Stimulated activated naive CD8-positive, alpha-beta T cell treated with anti-CD3 and anti-CD28 coated beads, Interleukin-15, Interleukin-2, amounts not matched to agents 100 U/mL and 50 U/mL, for 24 hours (primary cell): ENCODE results near the gene STAT5A.

Experiments
- ATAC-seq: fragments of 150-1000 bp; cut with Tn5 transposase; one replicate; pipeline ENCODE4 v1.10.0; 2021
- DNase-seq: peaks from one replicate; pipeline ENCODE4 v3.0.0; 2021

The STAT5A gene

GRCh38 chr17:42268236-42268635 is 20.1 kb upstream of the STAT5A start:
- ATAC-seq (no peak), DNase-seq (no peak)

GRCh38 chr17:42270170-42270535 is 18.1 kb upstream of the STAT5A start:
- DNase-seq (no peak), ATAC-seq (no peak)

GRCh38 chr17:42270596-42270995 is 17.7 kb upstream of the STAT5A start:
- ATAC-seq (no peak), DNase-seq (no peak)

- peak; percentile 15 for ATAC-seq
- DNase-seq = no peak
Observed at GRCh38 chr17:42271006-42271778, 17.1 kb upstream of the STAT5A start.

DNA sequence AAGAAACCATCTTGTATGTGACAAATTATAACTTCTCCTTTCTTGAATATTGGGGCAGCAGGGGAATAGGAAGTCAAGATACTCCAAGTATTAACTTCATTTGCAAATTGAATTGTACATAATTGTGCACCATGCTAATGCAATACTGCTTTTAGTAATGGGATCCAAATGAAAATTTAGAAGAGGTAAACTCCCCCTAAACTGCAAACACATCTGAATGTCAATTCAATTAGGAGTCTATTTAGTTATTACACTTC is 16.6 kb upstream of the STAT5A start:
- DNase-seq = no peak
- no peak for ATAC-seq

DNA sequence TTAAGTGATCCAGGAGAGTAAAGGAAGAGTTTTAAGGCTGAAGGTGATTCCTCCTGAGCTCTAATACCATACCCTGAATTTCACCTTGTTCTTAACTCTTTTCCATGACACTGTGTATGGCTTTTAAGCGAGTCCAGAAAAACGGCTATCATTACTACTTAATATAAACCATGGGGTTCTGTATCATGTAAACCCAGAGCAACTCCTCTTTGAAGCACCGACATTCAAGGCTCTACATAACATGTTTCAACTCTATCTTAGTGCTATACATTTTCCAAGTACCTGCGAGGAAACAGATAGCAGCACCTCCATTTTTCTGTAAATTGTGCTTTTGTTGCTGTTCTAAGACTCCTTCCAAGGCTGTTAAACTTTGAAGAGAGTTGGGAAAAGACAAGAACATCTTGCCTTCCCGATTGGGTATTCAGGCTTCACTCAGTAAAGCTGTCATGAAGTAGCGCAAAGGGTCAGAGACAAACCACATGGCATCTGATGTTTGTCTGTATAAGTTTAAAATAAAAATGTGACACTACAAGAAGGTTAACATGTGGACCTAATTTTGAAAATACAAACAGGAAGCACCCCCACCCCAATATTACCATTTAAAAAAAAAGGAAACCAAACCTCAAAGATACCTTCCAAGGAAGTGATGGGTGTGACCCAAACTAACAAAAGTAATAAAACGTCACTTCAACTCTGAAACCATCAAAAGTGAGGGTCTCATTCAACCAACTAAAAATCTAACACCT is 16.0 kb upstream of the STAT5A start:
- ATAC-seq (no peak), DNase-seq (no peak)

DNA sequence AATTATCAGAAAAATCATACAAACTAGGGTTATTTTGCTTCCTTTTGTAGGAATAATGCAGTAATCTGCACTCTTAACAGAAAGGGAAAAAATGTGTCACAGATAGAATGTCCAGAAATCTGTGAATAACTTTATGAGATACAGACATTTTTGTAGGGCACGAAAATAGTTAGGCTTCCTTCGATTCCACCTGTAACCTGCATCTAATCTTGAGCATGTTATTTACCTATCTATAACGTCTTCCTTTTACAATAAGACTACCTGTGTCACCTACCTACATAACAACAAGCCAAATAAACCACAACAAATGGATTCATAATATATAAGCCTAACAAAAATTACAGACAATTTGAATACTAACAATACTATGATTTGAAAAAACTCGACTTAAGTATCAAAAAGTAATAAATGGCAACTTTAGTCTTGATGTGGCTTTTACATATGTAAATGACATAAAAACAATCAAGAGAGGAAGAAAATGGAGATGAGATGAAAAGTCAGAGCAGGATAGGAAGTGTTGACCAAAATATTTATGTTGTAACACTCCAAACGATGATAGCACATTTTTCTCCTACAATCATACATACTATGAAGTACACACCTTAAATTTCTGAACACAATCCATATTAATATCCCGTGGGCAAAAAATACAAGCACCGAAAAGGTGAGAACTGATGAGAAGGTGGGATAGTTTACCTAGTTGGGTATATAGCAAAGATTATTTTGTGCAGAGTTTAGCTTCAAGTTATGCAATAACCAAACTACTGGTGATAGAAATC is 14.6 kb upstream of the STAT5A start:
- DNase-seq (no peak), ATAC-seq (no peak)

GRCh38 chr17:42274253-42274542 is 14.1 kb upstream of the STAT5A start:
- DNase-seq (no peak), ATAC-seq (no peak)

DNA sequence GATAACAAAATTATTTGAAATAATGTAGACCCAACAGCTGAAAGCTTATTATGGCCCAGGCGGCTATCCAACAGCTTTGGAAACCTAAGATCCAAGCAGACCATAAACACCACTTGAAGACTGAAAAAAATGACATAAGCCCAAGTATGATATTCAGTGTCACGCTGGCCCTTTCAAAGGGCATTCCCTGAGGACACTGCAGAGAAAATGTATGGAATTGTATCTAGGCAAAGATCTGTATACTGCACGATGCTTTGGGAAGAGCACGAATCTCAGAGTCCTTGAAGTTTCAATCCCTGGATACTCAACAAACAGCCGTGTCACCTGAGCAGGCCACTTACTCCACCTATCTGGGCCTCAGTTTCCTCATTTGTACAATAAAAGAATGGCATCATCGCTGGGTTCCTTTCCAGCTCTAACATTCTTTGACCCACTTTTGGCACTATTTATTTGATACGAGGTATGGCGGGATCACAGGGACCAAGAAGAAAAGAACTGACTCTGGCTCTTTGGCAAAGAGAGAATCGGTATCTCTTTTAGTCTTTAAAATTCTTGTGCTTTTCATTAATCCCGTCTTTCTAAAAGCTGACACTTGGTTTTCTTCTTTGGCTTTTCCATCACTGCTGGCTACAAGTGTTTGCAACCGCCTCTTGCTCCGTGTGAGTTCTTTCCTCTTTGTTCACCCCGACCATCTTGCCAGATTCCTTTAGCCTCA is 13.3 kb upstream of the STAT5A start:
- ATAC-seq = no peak
- no peak for DNase-seq

DNA sequence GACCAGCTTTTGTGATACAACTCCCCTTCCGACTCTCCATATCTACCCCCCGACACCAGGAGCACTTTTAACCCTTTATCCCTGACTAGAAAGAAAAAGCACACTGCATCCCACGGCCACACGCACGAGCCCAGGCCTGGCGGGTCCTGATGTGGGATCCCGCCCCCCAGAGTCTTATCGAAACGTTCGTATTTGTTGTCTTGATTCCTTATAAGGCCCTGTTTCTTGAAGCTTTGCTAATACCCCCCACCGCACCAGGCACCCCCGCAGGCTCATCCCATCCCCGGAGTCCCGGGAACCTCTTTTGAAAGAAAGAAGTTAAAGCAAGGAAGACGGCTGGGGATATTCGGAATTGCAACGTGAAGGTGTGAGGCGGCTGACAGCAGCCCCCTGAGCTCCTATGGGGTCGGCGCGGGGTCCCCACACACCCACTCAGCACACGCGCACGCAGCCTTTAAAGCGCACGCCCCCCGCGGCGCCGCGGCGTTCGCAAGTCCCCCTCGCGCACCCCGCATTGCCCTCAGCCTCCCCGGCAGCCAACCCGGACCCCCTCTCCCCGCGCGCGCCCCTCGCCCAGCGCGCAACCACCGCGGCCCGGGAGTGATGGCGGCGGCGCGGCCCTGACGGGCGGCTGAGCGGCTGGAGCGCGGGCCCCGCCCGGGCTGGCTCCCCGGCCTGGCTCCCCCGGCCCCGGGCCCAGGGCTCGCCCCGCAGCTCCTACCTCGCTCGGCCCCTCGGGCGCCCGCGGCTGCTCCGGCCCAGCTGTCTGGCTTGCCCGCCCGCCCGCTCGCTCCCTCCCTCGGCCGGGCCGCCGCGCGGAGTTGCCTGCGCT is 12.6 kb upstream of the STAT5A start:
- peak; percentile 45 for ATAC-seq

GRCh38 chr17:42276359-42276608 is 12.0 kb upstream of the STAT5A start, which contains the start of gene STAT5B:
TSS of gene STAT5B (minus strand) at chr17:42276391. CDS start at chr17:42232127, 44,264 bp downstream.
- ATAC-seq (peak; percentile 66), DNase-seq (peak; percentile 76)

More for the DNA sequence above, 12.6 kb upstream of the STAT5A start:
- peak; percentile 48 for DNase-seq

GRCh38 chr17:42276609-42277341 is 11.5 kb upstream of the STAT5A start:
- ATAC-seq = peak; percentile 24
- DNase-seq = peak; percentile 41

- ATAC-seq (no peak), DNase-seq (no peak)
Observed at GRCh38 chr17:42277342-42277712, 11.0 kb upstream of the STAT5A start.

- DNase-seq = peak; percentile 2
- no peak for ATAC-seq
Observed at GRCh38 chr17:42279776-42280630, 8.3 kb upstream of the STAT5A start.

GRCh38 chr17:42281571-42282096 is 6.7 kb upstream of the STAT5A start:
- ATAC-seq = no peak

GRCh38 chr17:42282478-42283080 is 5.7 kb upstream of the STAT5A start:
- peak; percentile 1 for DNase-seq
- ATAC-seq = no peak

More at GRCh38 chr17:42281571-42282096, 6.7 kb upstream of the STAT5A start:
- DNase-seq = peak; percentile 2

DNA sequence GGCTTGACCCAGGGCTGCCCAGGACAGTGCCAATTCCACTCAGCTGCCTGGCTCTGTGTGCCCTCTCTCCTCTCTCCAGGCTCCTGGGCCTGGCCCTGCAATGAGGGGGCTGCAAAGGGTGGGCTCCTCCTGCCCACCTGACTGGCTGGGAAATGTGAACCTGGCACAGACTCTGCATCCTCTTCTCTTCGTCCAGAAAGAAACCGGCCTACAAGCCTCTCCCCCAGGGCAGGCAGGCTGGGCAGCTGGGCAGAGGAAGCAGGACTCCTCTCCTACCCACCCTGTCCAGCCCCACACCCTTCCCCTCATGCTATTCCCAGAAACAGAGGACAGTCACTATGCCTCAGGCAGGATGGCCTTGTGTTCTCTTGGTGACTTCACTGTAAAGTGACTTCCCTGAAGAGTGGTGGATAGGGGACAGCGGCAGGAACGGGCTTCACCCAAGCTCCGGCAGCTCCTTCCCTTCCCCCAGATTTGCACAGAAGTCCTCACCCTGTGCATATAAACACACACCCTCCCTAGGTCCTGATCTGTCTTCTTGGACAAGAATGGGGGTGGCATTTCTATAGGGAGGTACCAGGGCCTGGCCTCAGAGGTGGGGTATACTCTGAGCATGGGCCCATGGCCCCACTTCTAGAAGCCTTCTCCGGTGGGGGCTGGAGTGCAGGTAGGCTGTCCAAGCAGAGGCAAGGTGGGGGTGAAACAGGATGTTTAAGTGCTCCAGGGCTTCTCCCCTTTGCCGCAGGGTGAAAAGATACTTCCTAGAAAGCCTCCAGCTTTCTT is 4.9 kb upstream of the STAT5A start:
- ATAC-seq = no peak
- no peak for DNase-seq

DNA sequence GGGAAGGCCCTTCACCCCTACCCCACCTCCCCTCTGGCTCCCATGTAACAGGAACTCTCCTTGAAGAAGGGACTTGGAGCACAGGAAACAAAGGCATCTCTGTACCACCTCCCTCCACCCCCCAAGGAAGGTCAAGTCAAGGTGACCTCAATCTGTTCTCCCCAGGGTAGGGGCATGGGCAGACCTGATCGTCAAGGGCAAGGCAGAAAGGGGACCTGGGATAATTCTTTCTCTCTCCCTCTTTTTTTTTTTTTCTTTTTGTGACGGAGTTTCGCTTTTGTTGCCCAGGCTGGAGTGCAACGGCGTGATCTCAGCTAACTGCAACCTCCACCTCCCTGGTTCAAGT is 4.3 kb upstream of the STAT5A start:
- ATAC-seq (no peak), DNase-seq (no peak)

GRCh38 chr17:42284566-42284965 is 3.7 kb upstream of the STAT5A start:
- DNase-seq = no peak
- ATAC-seq = no peak
